ENCODE data around the gene CLIP4. TPM values are rescaled to one million over a fixed set of nuclear protein-coding genes. Genes with fewer than 3 reads are reported as not detected.

CLIP4 gene
- total and polyA plus RNA-seq, 2 of the 4 experiments (the other 2 are of a cell fraction) = 29.7 to 66.3 TPM

DNA sequence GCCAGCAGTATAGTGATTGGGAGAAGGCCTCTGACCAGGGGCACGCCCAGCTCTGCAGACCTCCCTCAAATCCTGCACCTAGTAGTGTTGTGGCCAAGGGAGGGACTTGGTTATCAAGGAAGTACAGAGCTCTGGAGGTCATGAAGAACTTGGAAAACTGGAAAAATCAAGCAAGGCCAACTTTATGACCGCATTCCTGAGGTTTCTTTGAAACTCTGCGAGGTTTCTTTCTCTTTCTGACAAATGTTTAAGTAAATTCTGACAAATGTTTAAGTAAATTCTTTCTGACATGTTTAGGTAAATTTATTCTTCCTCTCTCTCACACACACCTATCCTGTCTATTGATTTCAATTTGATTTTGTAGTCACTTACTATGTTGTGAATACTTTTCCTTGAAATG is 31.0 kb downstream of the CLIP4 start:
- no peak overlapping the region for H2BK120ac ChIP-seq (ENCODE audit: low read depth, low read length)
- peaks cover 23% of the 10 kb centered on the region for H3K36me3 ChIP-seq (ENCODE audit: control insufficient read depth, insufficient read depth, low read length)
- H2BK20ac ChIP-seq (ENCODE audit: low read depth, low read length) = no peak overlapping the region
- intact Hi-C loops (cut with micrococcal nuclease) = no loop called here
- peaks cover 9 to 28% of the 10 kb centered on the region in 2 experiments for H3K79me1 ChIP-seq (ENCODE audit: low read depth in 1 of 2, low read length in 2 of 2)
- no peak overlapping the region for H2BK5ac ChIP-seq (ENCODE audit: low read depth, low read length, poor library complexity, severe bottlenecking)
- no peak overlapping the region for H2AK5ac ChIP-seq (ENCODE audit: low read depth, low read length)
- ChIA-PET CTCF (interaction anchor here (1.3 kb wide), 1 partner anchor 11 kb away, joined by 3 read pairs; no protein-coding TSS in a partner anchor), POLR2A (ENCODE audit: unreplicated experiment) (no interaction called here)
- WGBS, 2 experiments (ENCODE audit: extremely low coverage in 2 of 2, insufficient read length in 1 of 2) = no CpG with 5 or more reads among the region's 3 CpGs
- no peak for DNase-seq
- H3K18ac ChIP-seq (ENCODE audit: low read depth, low read length) = no peak overlapping the region
- H2AK9ac ChIP-seq (replicated peaks; ENCODE audit: low read depth, low read length, poor library complexity) = no peak overlapping the region
- no peak overlapping the region for H2AFZ ChIP-seq (replicated peaks; ENCODE audit: low read length, poor library complexity)
- no peak overlapping the region; the same call in 1 of the 2 replicates for H3K23ac ChIP-seq (ENCODE audit: low read depth, low read length)
- H3K4me1 ChIP-seq (ENCODE audit: control insufficient read depth, insufficient read depth, low read length) = no peaks in the 10 kb centered on the region
- no peak overlapping the region for H3K27ac ChIP-seq (ENCODE audit: insufficient read depth, low read length)
- no peak overlapping the region for H3K4me2 ChIP-seq (ENCODE audit: low read depth, low read length)
- H2BK15ac ChIP-seq (ENCODE audit: low read depth, low read length) = no peak overlapping the region
- H4K5ac ChIP-seq (ENCODE audit: low read depth, low read length) = no peak overlapping the region
- no peak overlapping the region for H4K8ac ChIP-seq (ENCODE audit: low read depth in 2 of 2, low read length in 2 of 2)
- H3K4ac ChIP-seq (ENCODE audit: low read depth, low read length) = no peak overlapping the region
- no peaks in the 10 kb centered on the region for H3K27me3 ChIP-seq (ENCODE audit: control insufficient read depth, insufficient read depth, low read length)
- dilution Hi-C loops (cut with HindIII; ENCODE audit: low sequenced_read_pairs, unreplicated experiment) = no loop called here
- no peak overlapping the region for H3K9ac ChIP-seq (ENCODE audit: low read depth, low read length)
- H3K56ac ChIP-seq (ENCODE audit: extremely low read depth, insufficient read depth, low read length) = no peak overlapping the region
- ATAC-seq (ENCODE audit: low read depth) = no peak
- H4K91ac ChIP-seq (ENCODE audit: insufficient read depth, low read depth, low read length) = no peak overlapping the region
- no peak overlapping the region for H3K4me3 ChIP-seq (ENCODE audit: insufficient read depth, low read depth, low read length)
- BruUV-seq (replicated peaks) = no TSS peak
- in situ Hi-C loops (cut with MboI; ENCODE audit: low sequenced_read_pairs) = no loop called here
- peaks cover 10% of the 10 kb centered on the region for H3K9me1 ChIP-seq (ENCODE audit: insufficient read depth, low read length)
- no peak overlapping the region for H3K14ac ChIP-seq (replicated peaks; ENCODE audit: low read depth, low read length)
- no peaks in the 10 kb centered on the region for H4K20me1 ChIP-seq (ENCODE audit: insufficient read depth, low read length)
- no peak for TF ChIP-seq FOS (IDR thresholded peaks at IDR 0.05; ENCODE audit: low read depth, low read length)
- TF ChIP-seq, protein P1, sequence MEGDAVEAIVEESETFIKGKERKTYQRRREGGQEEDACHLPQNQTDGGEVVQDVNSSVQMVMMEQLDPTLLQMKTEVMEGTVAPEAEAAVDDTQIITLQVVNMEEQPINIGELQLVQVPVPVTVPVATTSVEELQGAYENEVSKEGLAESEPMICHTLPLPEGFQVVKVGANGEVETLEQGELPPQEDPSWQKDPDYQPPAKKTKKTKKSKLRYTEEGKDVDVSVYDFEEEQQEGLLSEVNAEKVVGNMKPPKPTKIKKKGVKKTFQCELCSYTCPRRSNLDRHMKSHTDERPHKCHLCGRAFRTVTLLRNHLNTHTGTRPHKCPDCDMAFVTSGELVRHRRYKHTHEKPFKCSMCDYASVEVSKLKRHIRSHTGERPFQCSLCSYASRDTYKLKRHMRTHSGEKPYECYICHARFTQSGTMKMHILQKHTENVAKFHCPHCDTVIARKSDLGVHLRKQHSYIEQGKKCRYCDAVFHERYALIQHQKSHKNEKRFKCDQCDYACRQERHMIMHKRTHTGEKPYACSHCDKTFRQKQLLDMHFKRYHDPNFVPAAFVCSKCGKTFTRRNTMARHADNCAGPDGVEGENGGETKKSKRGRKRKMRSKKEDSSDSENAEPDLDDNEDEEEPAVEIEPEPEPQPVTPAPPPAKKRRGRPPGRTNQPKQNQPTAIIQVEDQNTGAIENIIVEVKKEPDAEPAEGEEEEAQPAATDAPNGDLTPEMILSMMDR (conservative IDR thresholded peaks at IDR 0.05; ENCODE audit: low read depth, low read length) = no peak
- no peak for TF ChIP-seq NFE2L2 (IDR thresholded peaks at IDR 0.05; ENCODE audit: low read depth, low read length)
- no peak for TF ChIP-seq RFX5 (IDR thresholded peaks at IDR 0.05; ENCODE audit: low read depth, low read length)
- TF ChIP-seq RAD21 (IDR thresholded peaks at IDR 0.05; ENCODE audit: low read length) = no peak
- H3K9me3 ChIP-seq (ENCODE audit: control insufficient read depth, insufficient read depth, low read length) = no peaks in the 10 kb centered on the region
